Breast epithelium (tissue), 3 donors: ENCODE results near the gene GRIK4.

Source experiments
- POLR2A ChIP-seq: fragments of 450-650 bp; IDR thresholded peaks from one replicate; pipeline ENCODE4 v1.6.1; 2016; ENCODE audit warnings: antibody characterized with exemption, mild to moderate bottlenecking, moderate library complexity
- POLR2AphosphoS5 ChIP-seq, 3 donors: sonication (generic); formaldehyde crosslinking; IDR thresholded peaks; one replicate each; pipeline ENCODE4 v1.6.1; 2017; ENCODE audit warnings: antibody characterized with exemption in 3 of 3
- TF ChIP-seq, protein P1 (sequence below), 3 donors: fragments of 450-650 bp; IDR thresholded peaks; one replicate each; pipeline ENCODE4 v1.5.1; 2016 to 2017; ENCODE audit warnings: antibody characterized with exemption in 3 of 3, mild to moderate bottlenecking in 3 of 3, moderate library complexity in 3 of 3

DNA sequence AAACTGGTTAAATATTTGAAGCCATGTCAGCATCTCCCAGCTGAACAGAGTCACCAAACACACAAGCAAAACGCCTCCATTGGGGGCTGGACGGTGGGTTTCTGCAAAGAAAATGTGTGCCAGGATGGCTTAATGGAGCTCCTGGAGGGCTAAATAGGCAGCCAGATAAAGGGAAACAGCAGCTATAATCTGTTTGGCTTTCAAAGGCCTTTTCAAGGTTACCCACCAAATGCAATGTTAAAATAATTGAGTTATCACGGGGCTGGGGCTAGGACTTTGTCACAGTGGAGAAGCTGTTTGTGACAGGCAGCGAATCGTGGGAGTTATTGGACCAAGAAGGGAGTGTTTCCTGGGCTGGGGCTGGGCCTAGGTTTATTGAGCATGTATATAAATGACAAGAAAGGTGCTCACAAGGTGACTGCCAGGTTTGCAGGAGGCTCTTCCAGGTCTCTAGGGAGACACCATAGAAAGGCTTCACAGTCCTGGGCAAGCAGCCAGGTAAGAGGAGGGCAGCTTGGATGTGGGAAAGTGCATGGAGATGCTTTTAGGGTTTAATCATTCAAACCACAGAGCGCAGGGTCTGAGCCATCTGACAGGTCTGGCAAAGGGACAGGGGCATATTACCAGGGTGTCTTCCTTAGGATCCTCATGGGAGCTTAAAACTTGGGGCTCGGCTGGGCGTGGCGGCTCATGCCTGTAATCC lies 28.3 kb downstream of the GRIK4 start:
- TF ChIP-seq, protein P1, sequence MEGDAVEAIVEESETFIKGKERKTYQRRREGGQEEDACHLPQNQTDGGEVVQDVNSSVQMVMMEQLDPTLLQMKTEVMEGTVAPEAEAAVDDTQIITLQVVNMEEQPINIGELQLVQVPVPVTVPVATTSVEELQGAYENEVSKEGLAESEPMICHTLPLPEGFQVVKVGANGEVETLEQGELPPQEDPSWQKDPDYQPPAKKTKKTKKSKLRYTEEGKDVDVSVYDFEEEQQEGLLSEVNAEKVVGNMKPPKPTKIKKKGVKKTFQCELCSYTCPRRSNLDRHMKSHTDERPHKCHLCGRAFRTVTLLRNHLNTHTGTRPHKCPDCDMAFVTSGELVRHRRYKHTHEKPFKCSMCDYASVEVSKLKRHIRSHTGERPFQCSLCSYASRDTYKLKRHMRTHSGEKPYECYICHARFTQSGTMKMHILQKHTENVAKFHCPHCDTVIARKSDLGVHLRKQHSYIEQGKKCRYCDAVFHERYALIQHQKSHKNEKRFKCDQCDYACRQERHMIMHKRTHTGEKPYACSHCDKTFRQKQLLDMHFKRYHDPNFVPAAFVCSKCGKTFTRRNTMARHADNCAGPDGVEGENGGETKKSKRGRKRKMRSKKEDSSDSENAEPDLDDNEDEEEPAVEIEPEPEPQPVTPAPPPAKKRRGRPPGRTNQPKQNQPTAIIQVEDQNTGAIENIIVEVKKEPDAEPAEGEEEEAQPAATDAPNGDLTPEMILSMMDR (IDR thresholded peaks at IDR 0.05) = no peak
- TF ChIP-seq POLR2A (no peak), POLR2AphosphoS5 (IDR thresholded peaks at IDR 0.05) (no peak)
